Osteocyte (in vitro differentiated cells): ENCODE measurements around the gene SAMD13. TPM values are rescaled to one million over a fixed set of nuclear protein-coding genes. Genes with fewer than 3 reads are reported as not detected.

Experiments
- DNase-seq: peaks from one replicate; pipeline ENCODE4 v3.0.0; 2021; ENCODE audit warnings: mixed read lengths; ENCODE audit not compliant: unreplicated experiment; ENCODE audit errors: extremely low spot score
- H3K27ac Mint-ChIP-seq: one replicate; pipeline ENCODE4 v1.8.0; 2021; ENCODE audit warnings: mild to moderate bottlenecking, mixed read lengths; ENCODE audit not compliant: unreplicated experiment
- H3K27me3 Mint-ChIP-seq: one replicate; pipeline ENCODE4 v1.8.0; 2021; ENCODE audit warnings: mixed read lengths; ENCODE audit not compliant: unreplicated experiment
- H3K36me3 Mint-ChIP-seq: one replicate; pipeline ENCODE4 v1.8.0; 2021; ENCODE audit warnings: mixed read lengths; ENCODE audit not compliant: unreplicated experiment
- H3K4me1 Mint-ChIP-seq: one replicate; pipeline ENCODE4 v1.8.0; 2021; ENCODE audit warnings: mixed read lengths; ENCODE audit not compliant: unreplicated experiment
- H3K4me3 Mint-ChIP-seq: one replicate; pipeline ENCODE4 v1.8.0; 2021; ENCODE audit warnings: mild to moderate bottlenecking, moderate library complexity, mixed read lengths; ENCODE audit not compliant: unreplicated experiment
- H3K9me3 Mint-ChIP-seq: one replicate; pipeline ENCODE4 v1.8.0; 2021; ENCODE audit warnings: mixed read lengths; ENCODE audit not compliant: unreplicated experiment
- CTCF ChIP-seq: fragments of 200-600 bp; sonication (generic); IDR thresholded peaks from 2 replicates; pipeline ENCODE4 v1.5.0; 2021; ENCODE audit warnings: antibody characterized with exemption, mild to moderate bottlenecking, moderate library complexity
- total RNA-seq: library from RNA; stranded (reverse); gene quantifications from 2 replicates; pipeline ENCODE4 v1.2.1, GENCODE V29; 2021

SAMD13 gene
- total RNA-seq, 1 donor from 2014 or later = 0.99 TPM

- no peak for TF ChIP-seq CTCF
- DNase-seq = no peak
- no peaks in the 10 kb centered on the region for H3K9me3 Mint-ChIP-seq
- H3K36me3 Mint-ChIP-seq = no peaks in the 10 kb centered on the region
- no peaks in the 10 kb centered on the region for H3K27me3 Mint-ChIP-seq
- H3K27ac Mint-ChIP-seq = peak overlapping the region; percentile 10
- peaks cover 30% of the 10 kb centered on the region for H3K4me1 Mint-ChIP-seq
- peak overlapping the region; percentile 62 for H3K4me3 Mint-ChIP-seq
Observed at GRCh38 chr1:84303314-84303830, 1.9 kb downstream of the SAMD13 start.

- Mint-ChIP-seq H3K27me3 (no peaks in the 10 kb centered on the region), H3K4me3 (no peak overlapping the region), H3K9me3 (no peaks in the 10 kb centered on the region), H3K4me1 (peaks cover 12% of the 10 kb centered on the region), H3K27ac (no peak overlapping the region), H3K36me3 (no peaks in the 10 kb centered on the region)
- DNase-seq = no peak
- no peak for TF ChIP-seq CTCF
Observed at GRCh38 chr1:84307398-84307797, 5.9 kb downstream of the SAMD13 start.

- no peak overlapping the region for H3K27ac Mint-ChIP-seq
- no peak for TF ChIP-seq CTCF
- no peaks in the 10 kb centered on the region for H3K36me3 Mint-ChIP-seq
- H3K27me3 Mint-ChIP-seq = peaks cover 5% of the 10 kb centered on the region
- DNase-seq = no peak
- no peaks in the 10 kb centered on the region for H3K4me1 Mint-ChIP-seq
- no peak overlapping the region for H3K4me3 Mint-ChIP-seq
- H3K9me3 Mint-ChIP-seq = peaks cover 2% of the 10 kb centered on the region
Observed at GRCh38 chr1:84311296-84311695, 9.8 kb downstream of the SAMD13 start.

- no peak overlapping the region for H3K4me3 Mint-ChIP-seq
- DNase-seq = no peak
- no peaks in the 10 kb centered on the region for H3K4me1 Mint-ChIP-seq
- H3K27ac Mint-ChIP-seq = no peak overlapping the region
- no peaks in the 10 kb centered on the region for H3K36me3 Mint-ChIP-seq
- H3K27me3 Mint-ChIP-seq = peaks cover 2% of the 10 kb centered on the region
- TF ChIP-seq CTCF = no peak
- H3K9me3 Mint-ChIP-seq = peaks cover 8% of the 10 kb centered on the region
Observed at GRCh38 chr1:84319662-84320061, 18.2 kb downstream of the SAMD13 start.

- TF ChIP-seq CTCF = no peak
- H3K9me3 Mint-ChIP-seq = no peaks in the 10 kb centered on the region
Observed at GRCh38 chr1:84327830-84328229, 26.3 kb downstream of the SAMD13 start.

More at GRCh38 chr1:84327830-84328229, 26.3 kb downstream of the SAMD13 start:
- H3K4me1 Mint-ChIP-seq = no peaks in the 10 kb centered on the region
- H3K36me3 Mint-ChIP-seq = no peaks in the 10 kb centered on the region
- DNase-seq = no peak
- H3K4me3 Mint-ChIP-seq = no peak overlapping the region
- no peak overlapping the region for H3K27ac Mint-ChIP-seq
- no peaks in the 10 kb centered on the region for H3K27me3 Mint-ChIP-seq
